Stimulated activated CD4-positive, alpha-beta T cell treated with anti-CD3 and anti-CD28 coated beads, Interleukin-12 subunit alpha, Interleukin-12 subunit beta, amount 100 ng/mL, for 4 hours (primary cell): ENCODE results near the gene CLIP1.
"Not testable (repeated sequence)": the region's sequence is repeated elsewhere in the genome, so short reads cannot be mapped to it uniquely, and the experiment has no call there.

Experiments used
- DNase-seq: peaks from one replicate; pipeline ENCODE4 v3.0.0-alpha.2; 2020

Gene CLIP1

GRCh38 chr12:122421821-122422729, at the start of gene CLIP1:
TSS of gene CLIP1 (minus strand) at chr12:122422669. CDS start at chr12:122380452, 42,217 bp downstream.
- peak; percentile 63 for DNase-seq

DNA sequence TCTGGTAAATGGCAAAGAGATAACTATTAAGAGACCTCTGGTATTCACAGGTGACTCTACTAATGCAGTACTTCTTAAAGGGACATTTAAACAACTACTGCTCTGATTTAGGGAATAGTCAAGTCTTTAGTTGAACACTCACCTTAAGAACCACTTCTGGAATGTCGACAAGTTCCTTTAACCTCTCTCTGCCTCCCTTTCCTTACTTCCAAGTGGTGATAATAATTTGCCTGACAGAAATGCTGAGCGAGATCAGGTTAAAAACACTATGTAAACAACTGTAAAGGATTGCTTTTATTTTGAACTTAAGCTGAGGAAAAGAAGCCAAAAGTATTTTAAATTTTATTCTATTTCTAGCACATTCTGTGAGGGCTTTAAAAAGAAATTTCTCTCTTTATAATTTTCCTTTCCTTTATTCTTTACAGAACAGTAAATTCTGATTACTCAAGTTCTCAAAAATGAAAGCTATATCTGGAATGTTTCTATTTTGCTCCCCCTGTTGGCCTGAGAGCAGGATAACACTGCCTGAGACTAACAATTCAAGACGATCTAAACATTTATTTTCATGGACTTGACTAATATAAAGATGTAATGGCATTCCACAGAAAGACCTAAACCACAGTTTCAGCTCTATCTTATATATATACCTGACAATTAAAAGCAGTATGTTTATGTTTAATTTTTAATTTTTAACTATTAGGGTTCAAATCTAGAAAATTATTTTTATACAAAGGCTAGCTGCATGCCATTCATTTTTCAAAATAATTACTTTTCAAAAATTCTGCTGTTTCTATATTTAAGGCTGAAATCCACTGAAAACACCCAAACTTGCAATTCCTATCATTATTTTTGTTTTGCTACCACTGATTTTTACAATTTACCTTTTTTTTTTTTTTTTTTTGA, 49.1 kb upstream of the CLIP1 start:
- no peak for DNase-seq

- not testable (repeated sequence) for DNase-seq
These were observed 48.1 kb upstream of the CLIP1 start for GRCh38 chr12:122470576-122470975.

GRCh38 chr12:122469856-122470255, 47.4 kb upstream of the CLIP1 start:
- not testable (repeated sequence) for DNase-seq

GRCh38 chr12:122467983-122468382, 45.5 kb upstream of the CLIP1 start:
- DNase-seq, result no peak

DNA sequence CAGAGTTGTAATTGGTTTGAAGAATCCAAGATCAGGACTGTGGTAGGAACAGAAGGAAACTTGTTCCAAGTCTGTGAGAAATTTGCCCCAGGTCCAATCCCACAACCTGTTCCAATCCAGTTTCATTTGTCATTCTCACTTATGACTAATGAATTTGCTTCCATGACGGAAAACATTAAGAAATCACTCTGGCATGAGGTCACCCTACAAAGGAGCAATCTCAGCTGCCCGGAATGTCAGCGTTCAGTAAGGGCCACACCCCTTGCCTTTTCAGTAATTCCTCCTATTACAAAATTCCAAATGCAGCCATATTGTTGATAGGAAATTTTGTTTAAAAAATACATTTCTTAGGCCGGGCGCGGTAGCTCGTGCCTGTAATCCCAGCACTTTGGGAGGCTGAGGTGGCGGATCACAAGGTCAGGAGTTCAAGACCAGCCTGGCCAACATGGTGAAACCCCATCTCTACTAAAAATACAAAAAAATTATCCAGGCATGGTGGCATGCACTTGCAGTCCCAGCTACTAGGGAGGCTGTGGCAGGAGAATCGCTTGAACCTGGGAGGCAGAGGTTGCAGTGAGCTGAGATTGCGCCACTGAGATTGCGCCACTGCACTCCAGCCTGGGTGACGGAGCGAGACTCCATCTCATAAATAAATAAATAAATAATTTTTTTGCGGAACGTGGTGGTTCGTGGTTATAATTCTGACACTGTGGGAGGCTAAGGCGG, 42.0 kb upstream of the CLIP1 start:
- DNase-seq, result not testable (repeated sequence)

DNA sequence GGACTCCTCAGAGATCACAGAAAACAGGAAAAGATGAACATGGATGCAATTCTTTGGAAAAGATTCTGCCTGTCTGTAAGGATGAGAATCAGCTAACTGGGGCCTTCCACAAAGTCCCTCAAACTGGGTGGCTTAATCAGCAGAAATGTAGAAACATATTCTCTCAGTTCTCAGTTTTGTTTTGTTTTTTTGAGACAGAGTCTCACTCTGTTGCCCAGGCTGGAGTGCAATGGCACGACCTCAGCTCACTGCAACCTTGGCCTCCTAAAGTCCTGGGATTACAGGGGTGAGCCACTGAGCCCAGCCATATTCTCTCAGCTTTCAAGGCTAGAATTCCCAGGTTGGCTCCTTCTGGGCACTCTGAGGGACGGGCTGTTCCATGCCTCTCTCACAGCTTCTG, 38.2 kb upstream of the CLIP1 start:
- no peak for DNase-seq

DNA sequence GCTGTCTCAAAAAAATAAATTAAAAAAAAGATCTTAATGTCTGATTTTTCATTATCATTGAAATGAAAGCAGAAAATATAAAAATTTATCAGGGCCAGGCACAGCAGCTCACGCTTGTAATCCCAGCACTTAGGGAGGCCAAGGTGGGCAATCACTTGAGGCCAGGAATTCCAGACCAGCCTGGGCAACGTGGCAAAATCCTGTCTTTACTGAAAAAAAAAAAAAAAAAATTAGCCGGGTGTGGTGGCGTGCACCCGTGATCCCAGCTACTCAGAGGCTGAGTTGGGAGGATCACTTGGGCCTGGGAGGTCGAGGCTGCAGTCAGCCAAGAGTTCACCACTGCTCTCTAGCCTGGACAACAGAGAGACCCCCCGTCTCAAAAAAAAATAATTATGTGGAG, 37.6 kb upstream of the CLIP1 start:
- DNase-seq, result no peak

DNA sequence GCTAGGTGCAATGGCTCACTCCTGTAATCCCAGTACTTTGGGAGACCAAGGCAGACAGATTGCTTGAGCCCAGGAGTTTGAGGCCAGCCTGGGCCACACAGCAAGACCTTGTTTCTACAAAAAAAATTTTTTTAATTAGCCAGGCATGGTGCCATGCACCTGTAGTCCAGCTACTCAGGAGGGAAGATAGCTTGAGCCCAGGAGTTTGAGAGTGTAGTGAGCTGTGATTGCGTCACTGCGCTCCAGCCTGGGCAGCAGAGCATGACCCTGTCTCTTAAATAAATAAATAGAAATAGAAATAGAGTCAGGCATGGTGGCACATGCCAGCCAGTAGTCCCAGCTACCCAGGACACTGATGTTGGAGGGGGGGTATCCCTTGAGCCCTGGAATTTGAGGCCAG, 36.7 kb upstream of the CLIP1 start:
- DNase-seq, result no peak

DNA sequence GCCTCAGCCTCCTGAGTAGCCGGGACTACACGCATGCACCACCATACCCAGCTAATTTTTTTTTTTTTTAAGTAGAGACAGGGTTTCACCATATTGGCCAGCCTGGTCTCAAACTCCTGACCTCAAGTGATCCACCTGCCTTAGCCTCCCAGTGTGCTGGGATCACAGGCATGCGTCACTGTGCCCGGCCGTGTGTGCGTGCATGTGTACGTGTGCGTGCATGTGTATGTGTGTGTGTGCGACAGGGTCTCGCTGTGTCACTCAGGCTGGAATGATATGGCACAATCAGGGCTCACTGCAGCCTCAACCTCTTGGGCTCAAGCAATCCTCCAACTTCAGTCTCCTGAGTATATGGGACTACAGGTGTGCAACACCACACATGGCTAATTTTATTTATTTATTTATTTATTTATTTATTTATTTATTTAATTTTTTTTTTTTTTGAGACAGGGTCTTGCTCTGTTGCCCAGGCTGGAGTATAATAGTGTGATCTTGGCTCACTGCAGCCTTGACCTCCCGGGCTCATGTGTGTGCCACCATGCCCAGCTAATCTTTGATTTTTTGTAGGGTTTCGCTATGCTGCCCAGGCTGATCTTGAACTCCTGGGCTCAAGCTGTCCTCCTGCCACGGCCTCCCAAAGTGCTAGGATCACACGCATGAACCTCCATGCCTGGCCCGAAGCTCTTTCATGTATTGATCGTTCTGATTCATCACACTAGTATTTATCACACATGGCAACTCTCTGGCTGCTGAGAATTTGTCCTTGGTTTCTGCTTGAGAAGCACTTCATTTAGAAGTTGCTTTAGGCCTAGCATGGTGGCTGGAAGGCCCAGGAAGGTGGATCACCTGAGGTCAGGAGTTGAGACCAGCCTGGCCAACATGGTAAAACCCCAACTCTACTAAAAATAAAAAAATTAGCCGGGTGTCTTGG, 35.9 kb upstream of the CLIP1 start:
- DNase-seq, result no peak

DNA sequence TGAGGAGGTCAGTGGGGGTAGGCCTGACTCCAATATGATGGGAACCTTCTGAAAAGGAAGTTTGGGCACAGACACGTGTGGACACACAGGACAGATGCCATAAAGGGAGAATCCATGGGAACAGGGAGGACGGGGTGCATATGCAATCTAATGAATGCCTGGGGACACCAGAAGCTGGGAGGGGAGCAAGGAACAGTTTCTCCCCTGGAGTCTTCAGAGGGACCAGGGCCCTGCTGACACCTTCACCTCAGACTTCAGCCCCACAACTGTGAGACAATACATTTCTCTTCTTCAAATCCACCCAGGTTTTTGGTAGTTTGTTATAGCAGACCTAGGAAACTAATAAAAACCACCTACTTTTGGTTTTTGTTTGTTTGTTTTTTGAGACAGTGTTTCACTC, 35.2 kb upstream of the CLIP1 start:
- DNase-seq, result no peak

DNA sequence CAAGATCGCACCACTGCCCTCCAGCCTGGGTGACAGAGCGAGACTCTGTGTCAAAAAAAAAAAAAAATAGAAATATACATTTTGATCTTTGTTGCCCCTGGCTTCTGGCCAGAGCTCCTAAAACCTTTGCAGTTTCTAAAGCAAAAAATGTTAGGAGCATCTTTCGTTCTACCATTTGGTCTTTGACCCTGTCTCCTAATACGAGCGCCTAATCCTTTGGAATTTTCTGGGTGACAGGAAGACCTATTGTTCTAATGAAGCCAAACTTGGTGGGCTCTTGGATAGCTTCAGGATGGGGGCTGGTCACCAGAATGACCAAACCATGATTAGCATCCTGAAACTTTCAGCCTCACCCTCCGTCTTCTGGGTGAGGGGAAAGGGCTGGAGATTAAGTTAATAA, 32.3 kb upstream of the CLIP1 start:
- DNase-seq, result no peak

DNA sequence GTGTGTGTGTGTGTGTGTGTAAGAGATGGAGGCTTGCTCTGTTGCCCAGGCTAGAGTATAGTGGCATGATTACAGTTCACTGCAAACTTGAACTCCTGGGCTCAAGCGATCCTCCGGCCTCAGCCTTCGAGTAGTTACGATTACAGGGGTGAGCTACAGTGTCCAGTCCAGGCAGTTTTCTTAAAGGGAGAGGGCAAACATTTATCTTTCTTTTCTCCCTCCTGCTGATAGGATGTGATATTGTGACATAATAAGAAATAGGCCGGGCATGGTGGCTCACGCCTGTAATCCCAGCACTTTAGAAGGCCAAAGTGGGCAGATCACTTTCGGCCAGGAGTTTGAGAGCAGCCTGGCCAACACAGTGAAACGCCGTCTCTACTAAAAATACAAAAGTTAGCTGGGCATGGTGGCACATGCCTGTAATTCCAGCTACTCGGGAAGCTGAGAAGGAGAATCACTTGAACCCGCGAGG, 31.8 kb upstream of the CLIP1 start:
- DNase-seq, result no peak

DNA sequence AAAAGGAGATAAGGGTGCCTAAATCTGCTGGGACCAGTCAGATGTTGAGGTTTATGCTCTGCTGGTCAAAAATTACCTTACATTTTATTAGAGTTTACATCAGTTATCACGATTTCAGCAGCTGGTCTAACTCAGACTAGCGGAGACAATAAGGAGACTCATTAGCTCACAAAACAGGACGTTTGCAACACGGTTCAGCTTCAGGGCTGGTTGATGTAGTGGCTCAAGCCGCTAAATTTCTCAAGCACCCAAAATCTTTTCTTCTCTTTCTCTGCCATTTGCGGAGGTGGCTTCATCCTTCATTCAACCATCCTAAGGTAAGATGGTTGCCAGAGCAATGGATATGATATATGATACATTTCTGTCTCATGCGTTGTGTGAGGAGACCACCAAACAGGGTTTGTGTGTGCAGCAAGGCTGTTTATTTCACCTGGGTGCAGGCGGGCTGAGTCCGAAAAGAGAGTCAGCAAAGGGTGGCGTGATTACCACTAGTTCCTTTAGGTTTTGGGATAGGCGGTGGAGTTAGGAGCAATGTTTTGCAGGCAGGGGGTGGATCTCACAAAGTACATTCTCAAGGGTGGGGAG, 30.3 kb upstream of the CLIP1 start:
- no peak for DNase-seq

- DNase-seq, result no peak
These were observed 26.8 kb upstream of the CLIP1 start for GRCh38 chr12:122449317-122449716.

- not testable (repeated sequence) for DNase-seq
These were observed 25.4 kb upstream of the CLIP1 start for GRCh38 chr12:122447825-122448224.

GRCh38 chr12:122446390-122446789, 23.9 kb upstream of the CLIP1 start:
- not testable (repeated sequence) for DNase-seq

- not testable (repeated sequence) for DNase-seq
These were observed 21.6 kb upstream of the CLIP1 start for GRCh38 chr12:122444071-122444470.

DNA sequence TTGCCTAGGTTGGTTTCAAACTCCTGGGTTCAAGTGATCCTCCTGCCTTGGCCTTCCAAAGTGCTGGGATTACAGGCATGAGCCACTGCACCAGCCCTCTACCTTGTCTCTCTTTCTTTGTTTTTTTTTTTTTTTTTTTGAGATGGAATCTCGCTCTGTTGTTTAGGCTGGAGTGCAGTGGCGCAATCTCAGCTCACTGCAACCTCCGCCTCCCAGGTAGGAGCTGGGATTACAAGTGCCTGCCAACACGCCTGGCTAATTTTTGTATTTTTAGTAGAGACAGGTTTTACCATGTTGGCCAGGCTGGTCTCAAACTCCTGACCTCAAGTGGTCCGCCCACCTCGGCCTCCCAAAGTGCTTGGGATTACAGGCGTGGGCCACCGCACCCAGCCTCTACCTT, 16.4 kb upstream of the CLIP1 start:
- not testable (repeated sequence) for DNase-seq

GRCh38 chr12:122437656-122438121, 15.2 kb upstream of the CLIP1 start:
- DNase-seq, result no peak

DNA sequence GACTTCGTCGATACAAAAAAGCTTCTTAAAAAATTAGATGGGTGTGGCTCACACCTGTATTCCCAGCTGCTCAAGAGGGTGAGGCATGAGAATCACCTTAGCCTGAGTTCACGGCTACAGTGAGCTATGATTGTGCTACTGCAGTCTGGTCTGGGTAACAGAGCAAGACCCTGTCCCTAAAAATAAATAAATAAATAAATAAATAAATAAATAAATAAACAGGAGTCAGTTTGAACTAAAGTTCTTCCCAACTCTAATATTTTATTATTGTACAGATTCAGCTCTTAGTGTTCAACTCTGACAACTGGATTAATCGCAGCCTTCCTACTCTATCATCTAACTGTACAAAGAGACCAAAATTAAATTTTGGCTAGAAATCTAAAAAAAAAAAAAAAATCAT, 12.7 kb upstream of the CLIP1 start:
- DNase-seq, result no peak
